AG04449 (cell line): ENCODE data around the gene CCDC152.

Experiments used
- CTCF ChIA-PET: fragments of 350-600 bp; formaldehyde crosslinking; extraction: SDS; loops from one replicate; lab custom pipeline; 2021; ENCODE audit warnings: antibody characterized with exemption; lab: Yijun Ruan, JAX
- POLR2A ChIA-PET: fragments of 400-600, 350-600 bp; formaldehyde crosslinking; extraction: SDS; loops from one replicate; lab custom pipeline; 2020; ENCODE audit warnings: antibody characterized with exemption, inconsistent platforms; lab: Yijun Ruan, JAX
- DNase-seq: peaks from one replicate; pipeline ENCODE4 v3.0.0-alpha.2; 2010; ENCODE audit warnings: low read depth, low spot score
- H3K4me3 ChIP-seq: 2 replicates; pipeline ENCODE4 v1.5.1; 2011; ENCODE audit warnings: low read depth, mild to moderate bottlenecking, control low read depth, low read length
- TF ChIP-seq, protein P1 (sequence below): IDR thresholded peaks from one replicate; pipeline ENCODE4 v1.5.1; 2011; ENCODE audit warnings: mild to moderate bottlenecking, moderate library complexity, low read length, control low read depth, inconsistent platforms; ENCODE audit not compliant: insufficient read depth; ENCODE audit errors: missing control alignments

Gene CCDC152

DNA sequence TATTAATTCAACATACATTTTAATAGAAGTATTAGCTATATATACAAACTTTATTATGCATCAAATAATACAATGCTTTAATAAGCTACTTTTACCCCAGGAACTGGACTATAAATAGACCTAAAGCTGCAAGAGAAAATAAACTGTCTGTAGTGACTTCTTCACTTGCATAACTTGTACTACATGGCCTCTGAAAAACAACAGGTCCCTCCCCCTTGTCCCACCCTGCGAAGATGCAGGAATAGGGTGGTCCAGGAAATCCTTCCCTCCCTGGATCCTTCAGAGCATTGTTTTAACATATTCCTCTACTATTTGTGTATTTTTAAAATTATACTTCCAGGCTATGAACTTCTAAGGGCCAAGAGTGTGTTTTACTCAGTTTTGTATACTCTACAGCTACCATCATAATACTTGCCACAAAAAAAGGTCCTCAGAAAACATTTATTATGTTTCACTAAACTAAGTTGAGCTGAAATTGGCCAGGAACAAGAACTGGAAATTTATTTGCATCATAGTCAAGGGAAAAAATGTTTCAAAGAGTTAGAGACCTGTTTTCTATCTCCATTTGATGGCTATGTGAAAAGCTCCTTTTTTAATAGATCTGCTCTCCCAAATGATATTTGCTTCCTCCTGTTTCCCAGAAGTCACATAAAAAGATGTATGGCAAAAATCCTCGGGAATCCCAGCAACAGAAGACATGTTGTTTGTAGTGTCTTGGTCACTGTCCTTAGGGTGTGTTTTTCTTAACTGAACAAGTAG lies 70.3 kb downstream of the CCDC152 start:
- no peak for DNase-seq
- CTCF ChIA-PET, result interaction anchor here (1.7 kb wide), 1 partner anchor 63 kb away, joined by 4 read pairs; no protein-coding TSS in a partner anchor
- POLR2A ChIA-PET, result no interaction called here
- no peak overlapping the region for H3K4me3 ChIP-seq
- TF ChIP-seq, protein P1, sequence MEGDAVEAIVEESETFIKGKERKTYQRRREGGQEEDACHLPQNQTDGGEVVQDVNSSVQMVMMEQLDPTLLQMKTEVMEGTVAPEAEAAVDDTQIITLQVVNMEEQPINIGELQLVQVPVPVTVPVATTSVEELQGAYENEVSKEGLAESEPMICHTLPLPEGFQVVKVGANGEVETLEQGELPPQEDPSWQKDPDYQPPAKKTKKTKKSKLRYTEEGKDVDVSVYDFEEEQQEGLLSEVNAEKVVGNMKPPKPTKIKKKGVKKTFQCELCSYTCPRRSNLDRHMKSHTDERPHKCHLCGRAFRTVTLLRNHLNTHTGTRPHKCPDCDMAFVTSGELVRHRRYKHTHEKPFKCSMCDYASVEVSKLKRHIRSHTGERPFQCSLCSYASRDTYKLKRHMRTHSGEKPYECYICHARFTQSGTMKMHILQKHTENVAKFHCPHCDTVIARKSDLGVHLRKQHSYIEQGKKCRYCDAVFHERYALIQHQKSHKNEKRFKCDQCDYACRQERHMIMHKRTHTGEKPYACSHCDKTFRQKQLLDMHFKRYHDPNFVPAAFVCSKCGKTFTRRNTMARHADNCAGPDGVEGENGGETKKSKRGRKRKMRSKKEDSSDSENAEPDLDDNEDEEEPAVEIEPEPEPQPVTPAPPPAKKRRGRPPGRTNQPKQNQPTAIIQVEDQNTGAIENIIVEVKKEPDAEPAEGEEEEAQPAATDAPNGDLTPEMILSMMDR, result no peak

GRCh38 chr5:42828671-42829070 lies 72.1 kb downstream of the CCDC152 start:
- H3K4me3 ChIP-seq, result no peak overlapping the region
- CTCF ChIA-PET, result no interaction called here
- no peak for DNase-seq
- POLR2A ChIA-PET, result no interaction called here
- TF ChIP-seq, protein P1, result no peak

GRCh38 chr5:42830924-42831323 lies 74.3 kb downstream of the CCDC152 start:
- TF ChIP-seq, protein P1, result no peak
- ChIA-PET CTCF (no interaction called here), POLR2A (no interaction called here)
- H3K4me3 ChIP-seq, result no peak overlapping the region
- no peak for DNase-seq

DNA sequence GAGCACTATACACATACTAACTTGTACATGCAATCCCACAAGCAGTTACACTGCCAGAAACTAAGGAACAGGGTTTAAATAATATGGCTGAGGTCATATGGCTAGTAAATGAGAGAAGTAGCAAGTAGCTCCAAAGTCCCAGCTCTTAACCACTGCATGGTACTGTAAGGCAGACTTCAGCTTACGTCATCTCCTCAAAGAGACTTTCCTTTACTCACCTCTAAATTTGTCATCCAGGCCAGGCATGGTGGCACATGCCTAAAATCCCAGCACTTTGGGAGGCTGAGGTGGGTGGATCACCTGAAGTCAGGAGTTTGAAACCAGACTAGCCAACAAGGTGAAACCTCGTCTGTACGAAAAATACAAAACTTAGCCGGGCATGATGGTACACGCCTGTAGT lies 75.4 kb downstream of the CCDC152 start:
- TF ChIP-seq, protein P1, result no peak
- ChIA-PET CTCF (no interaction called here), POLR2A (no interaction called here)
- no peak for DNase-seq
- no peak overlapping the region for H3K4me3 ChIP-seq

- ChIA-PET CTCF (no interaction called here), POLR2A (no interaction called here)
- DNase-seq, result no peak
- TF ChIP-seq, protein P1, result no peak
- H3K4me3 ChIP-seq, result no peak overlapping the region
Observed at GRCh38 chr5:42836070-42836769, 79.6 kb downstream of the CCDC152 start.

DNA sequence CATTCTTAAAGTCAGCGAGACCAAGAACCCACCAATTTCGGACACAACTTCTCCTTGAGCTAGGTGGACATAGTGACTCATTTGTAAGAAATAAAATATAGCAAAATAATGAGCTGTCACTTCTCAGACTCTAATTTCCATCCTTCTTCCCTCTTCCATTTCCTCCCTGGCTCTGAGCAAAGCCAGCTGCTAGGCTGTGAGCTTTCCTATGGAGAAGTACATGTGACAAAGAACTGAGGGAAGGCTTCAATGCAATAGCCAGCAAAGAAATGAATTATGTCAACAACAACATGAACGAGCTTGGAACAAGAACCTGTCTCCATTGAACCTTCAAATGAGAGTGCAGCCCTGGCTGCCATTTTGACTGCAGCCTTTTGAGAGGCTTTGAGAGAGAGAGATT lies 81.0 kb downstream of the CCDC152 start:
- no peak overlapping the region for H3K4me3 ChIP-seq
- DNase-seq, result no peak
- POLR2A ChIA-PET, result no interaction called here
- TF ChIP-seq, protein P1, result no peak
- CTCF ChIA-PET, result no interaction called here
